H1 (cell line): Measurements from ENCODE around the gene PCIF1.

Experiments used
- CHD1 ChIP-seq: IDR thresholded peaks from 2 replicates; pipeline ENCODE4 v1.6.1; 2012; ENCODE audit warnings: low read depth, low read length, improper control_type of control experiment
- CTCF ChIP-seq, 3 experiments: IDR thresholded peaks; 1 replicate in 2 of 3; 2 replicates in 1 of 3; pipeline versions ENCODE4 v1.5.1 to v1.6.1; 2011; ENCODE audit warnings: low read length in 3 of 3, mild to moderate bottlenecking in 3 of 3, inconsistent platforms in 2 of 3, low read depth in 1 of 3, moderate library complexity in 1 of 3; ENCODE audit not compliant: insufficient read depth in 1 of 3; ENCODE audit errors: control extremely low read depth in 1 of 3
- EP300 ChIP-seq, 2 experiments: IDR thresholded peaks; 1 replicate in 1 of 2; 2 replicates in 1 of 2; pipeline ENCODE4 v1.6.1; 2011 to 2012; ENCODE audit warnings: low read depth in 2 of 2, low read length in 2 of 2, mild to moderate bottlenecking in 2 of 2, borderline replicate concordance in 1 of 2, inconsistent platforms in 1 of 2, moderate library complexity in 1 of 2
- HDAC6 ChIP-seq: IDR thresholded peaks from one replicate; pipeline ENCODE4 v1.7.1; 2012; ENCODE audit warnings: low read depth, mild to moderate bottlenecking, inconsistent platforms, low read length, moderate library complexity
- MAX ChIP-seq: IDR thresholded peaks from 2 replicates; pipeline ENCODE4 v1.6.1; 2012; ENCODE audit warnings: inconsistent platforms
- POLR2A ChIP-seq, 2 experiments: IDR thresholded peaks; 1 replicate in 1 of 2; 2 replicates in 1 of 2; pipeline ENCODE4 v1.6.1; 2011; ENCODE audit warnings: low read depth in 2 of 2, low read length in 2 of 2, mild to moderate bottlenecking in 2 of 2; ENCODE audit errors: control extremely low read depth in 1 of 2
- RNF2 ChIP-seq: fragments of 200-900, 300-1000 bp; sonication (generic); IDR thresholded peaks from 2 replicates; pipeline ENCODE4 v1.7.1; 2016; ENCODE audit warnings: borderline replicate concordance, low read depth, mild to moderate bottlenecking, antibody characterized with exemption, low read length; ENCODE audit not compliant: poor library complexity, severe bottlenecking; ENCODE audit errors: missing control alignments
- TAF1 ChIP-seq: IDR thresholded peaks from 2 replicates; pipeline ENCODE4 v1.6.1; 2011; ENCODE audit warnings: mild to moderate bottlenecking, low read depth, low read length

GRCh38 chr20:45962031-45962755, 27.7 kb downstream of the PCIF1 start:
- TF ChIP-seq CTCF (IDR thresholded peaks at IDR 0.05; ENCODE audit: control extremely low read depth in 1 of 3, insufficient read depth in 1 of 3, low read depth in 1 of 3, low read length in 3 of 3) = no peak
- TF ChIP-seq HDAC6 = no peak
- no peak for TF ChIP-seq POLR2A (IDR thresholded peaks at IDR 0.05; ENCODE audit: control extremely low read depth in 1 of 2, low read depth in 2 of 2, low read length in 2 of 2)
- TF ChIP-seq MAX = no peak
- TF ChIP-seq EP300 (IDR thresholded peaks at IDR 0.05; ENCODE audit: borderline replicate concordance in 1 of 2, low read depth in 2 of 2, low read length in 2 of 2) = no peak
- no peak for TF ChIP-seq CHD1
- TF ChIP-seq RNF2 = no peak
- TF ChIP-seq TAF1 = no peak
